Tibial nerve (tissue), 3 donors: Measurements from ENCODE around the gene ADD2.

Source experiments
- POLR2A ChIP-seq, 2 donors: fragments of 450-650 bp; IDR thresholded peaks; one replicate each; pipeline ENCODE4 v1.6.1; 2017; ENCODE audit warnings: antibody characterized with exemption in 2 of 2, mild to moderate bottlenecking in 2 of 2, moderate library complexity in 2 of 2
- TF ChIP-seq, protein P1 (sequence below), 5 experiments: fragments of 200-600 bp in 3 of 5; fragments of 450-650 bp in 2 of 5; sonication (generic) in 3 of 5; IDR thresholded peaks; one replicate each; pipeline ENCODE4 v1.5.1; 2016 to 2019; ENCODE audit warnings: antibody characterized with exemption in 5 of 5, mild to moderate bottlenecking in 3 of 5, moderate library complexity in 2 of 5

DNA sequence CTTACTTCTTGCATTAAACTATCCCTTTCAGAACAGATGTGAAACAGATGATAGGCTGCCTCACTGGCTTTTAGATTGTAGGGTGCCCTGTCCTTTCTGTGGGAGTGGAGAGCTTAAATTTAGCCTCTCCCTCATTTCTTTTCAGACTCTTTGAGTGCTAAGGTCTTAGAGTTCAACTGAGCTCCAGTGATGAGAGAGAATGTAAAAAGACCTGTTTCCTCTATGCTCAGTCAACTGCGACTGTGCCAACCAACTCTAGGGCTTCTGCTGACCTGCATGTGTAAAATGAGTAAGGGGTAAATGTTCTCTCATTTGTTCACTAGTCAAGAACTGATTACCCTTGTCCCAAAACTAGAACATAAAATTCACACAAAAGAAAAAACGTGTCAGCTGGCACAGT, 109.5 kb downstream of the ADD2 start:
- TF ChIP-seq POLR2A (IDR thresholded peaks at IDR 0.05), result no peak
- TF ChIP-seq, protein P1, sequence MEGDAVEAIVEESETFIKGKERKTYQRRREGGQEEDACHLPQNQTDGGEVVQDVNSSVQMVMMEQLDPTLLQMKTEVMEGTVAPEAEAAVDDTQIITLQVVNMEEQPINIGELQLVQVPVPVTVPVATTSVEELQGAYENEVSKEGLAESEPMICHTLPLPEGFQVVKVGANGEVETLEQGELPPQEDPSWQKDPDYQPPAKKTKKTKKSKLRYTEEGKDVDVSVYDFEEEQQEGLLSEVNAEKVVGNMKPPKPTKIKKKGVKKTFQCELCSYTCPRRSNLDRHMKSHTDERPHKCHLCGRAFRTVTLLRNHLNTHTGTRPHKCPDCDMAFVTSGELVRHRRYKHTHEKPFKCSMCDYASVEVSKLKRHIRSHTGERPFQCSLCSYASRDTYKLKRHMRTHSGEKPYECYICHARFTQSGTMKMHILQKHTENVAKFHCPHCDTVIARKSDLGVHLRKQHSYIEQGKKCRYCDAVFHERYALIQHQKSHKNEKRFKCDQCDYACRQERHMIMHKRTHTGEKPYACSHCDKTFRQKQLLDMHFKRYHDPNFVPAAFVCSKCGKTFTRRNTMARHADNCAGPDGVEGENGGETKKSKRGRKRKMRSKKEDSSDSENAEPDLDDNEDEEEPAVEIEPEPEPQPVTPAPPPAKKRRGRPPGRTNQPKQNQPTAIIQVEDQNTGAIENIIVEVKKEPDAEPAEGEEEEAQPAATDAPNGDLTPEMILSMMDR (IDR thresholded peaks at IDR 0.05), result no peak
